Stimulated activated naive CD8-positive, alpha-beta T cell treated with anti-CD3 and anti-CD28 coated beads, Interleukin-15, Interleukin-2, amounts not matched to agents 100 ng/mL and 50 ng/mL, for 24 hours (primary cell): ENCODE data around the gene GEMIN8.
A peak's percentile ranks its signal among the peaks of the same experiment; 100 is the strongest.

Experiments
- H3K27ac Mint-ChIP-seq: one replicate; pipeline ENCODE4 v1.8.0; 2021; ENCODE audit warnings: mild to moderate bottlenecking, mixed read lengths
- H3K27me3 Mint-ChIP-seq: one replicate; pipeline ENCODE4 v1.8.0; 2021; ENCODE audit warnings: mixed read lengths
- H3K36me3 Mint-ChIP-seq: one replicate; pipeline ENCODE4 v1.8.0; 2021; ENCODE audit warnings: low read depth, mixed read lengths
- H3K4me1 Mint-ChIP-seq: one replicate; pipeline ENCODE4 v1.8.0; 2021; ENCODE audit warnings: low read depth, mixed read lengths
- H3K4me3 Mint-ChIP-seq: one replicate; pipeline ENCODE4 v1.8.0; 2021; ENCODE audit warnings: mild to moderate bottlenecking, mixed read lengths
- H3K9me3 Mint-ChIP-seq: one replicate; pipeline ENCODE4 v1.8.0; 2021; ENCODE audit warnings: mixed read lengths

GEMIN8 gene

GRCh38 chrX:14029425-14030173 is at the start of gene GEMIN8:
GEMIN8 (minus strand) TSS chrX:14029892; CDS start chrX:14021478, 8,414 bp downstream.
- H3K27ac Mint-ChIP-seq: peak within 1 kb of the TSS; percentile 98
- H3K27me3 Mint-ChIP-seq: no peaks in the 10 kb centered on the region
- H3K36me3 Mint-ChIP-seq: peaks cover 8% of the 10 kb centered on the region
- H3K4me1 Mint-ChIP-seq: peaks cover 30% of the 10 kb centered on the region
- no peaks in the 10 kb centered on the region for H3K9me3 Mint-ChIP-seq
- H3K4me3 Mint-ChIP-seq: peak within 1 kb of the TSS; percentile 93

- no peak overlapping the region for H3K4me3 Mint-ChIP-seq
- no peaks in the 10 kb centered on the region for H3K27me3 Mint-ChIP-seq
- H3K36me3 Mint-ChIP-seq: no peaks in the 10 kb centered on the region
- H3K4me1 Mint-ChIP-seq: no peaks in the 10 kb centered on the region
- no peak overlapping the region for H3K27ac Mint-ChIP-seq
- no peaks in the 10 kb centered on the region for H3K9me3 Mint-ChIP-seq
These were observed 46.9 kb upstream of the GEMIN8 start for GRCh38 chrX:14076639-14077038.

- no peaks in the 10 kb centered on the region for H3K36me3 Mint-ChIP-seq
- H3K4me1 Mint-ChIP-seq: no peaks in the 10 kb centered on the region
- H3K4me3 Mint-ChIP-seq: no peak overlapping the region
- H3K27ac Mint-ChIP-seq: no peak overlapping the region
- H3K27me3 Mint-ChIP-seq: no peaks in the 10 kb centered on the region
- no peaks in the 10 kb centered on the region for H3K9me3 Mint-ChIP-seq
These were observed 43.9 kb upstream of the GEMIN8 start for GRCh38 chrX:14073556-14073955.

- H3K27me3 Mint-ChIP-seq: no peaks in the 10 kb centered on the region
- no peak overlapping the region for H3K4me3 Mint-ChIP-seq
- no peaks in the 10 kb centered on the region for H3K9me3 Mint-ChIP-seq
These were observed 43.4 kb upstream of the GEMIN8 start for GRCh38 chrX:14073071-14073470.

GRCh38 chrX:14065800-14066199 is 36.1 kb upstream of the GEMIN8 start:
- H3K4me1 Mint-ChIP-seq: no peaks in the 10 kb centered on the region
- H3K27me3 Mint-ChIP-seq: no peaks in the 10 kb centered on the region
- H3K9me3 Mint-ChIP-seq: no peaks in the 10 kb centered on the region
- H3K36me3 Mint-ChIP-seq: no peaks in the 10 kb centered on the region
- H3K4me3 Mint-ChIP-seq: no peak overlapping the region
- no peak overlapping the region for H3K27ac Mint-ChIP-seq

More at GRCh38 chrX:14073071-14073470, 43.4 kb upstream of the GEMIN8 start:
- H3K36me3 Mint-ChIP-seq: no peaks in the 10 kb centered on the region
- H3K27ac Mint-ChIP-seq: no peak overlapping the region
- no peaks in the 10 kb centered on the region for H3K4me1 Mint-ChIP-seq

GRCh38 chrX:14064626-14065432 is 35.1 kb upstream of the GEMIN8 start:
- Mint-ChIP-seq H3K36me3 (no peaks in the 10 kb centered on the region), H3K9me3 (no peaks in the 10 kb centered on the region), H3K27me3 (no peaks in the 10 kb centered on the region), H3K4me3 (no peak overlapping the region), H3K4me1 (no peaks in the 10 kb centered on the region), H3K27ac (no peak overlapping the region)

GRCh38 chrX:14062524-14062923 is 32.8 kb upstream of the GEMIN8 start:
- Mint-ChIP-seq H3K27ac (no peak overlapping the region), H3K9me3 (no peaks in the 10 kb centered on the region), H3K36me3 (no peaks in the 10 kb centered on the region), H3K4me1 (no peaks in the 10 kb centered on the region), H3K4me3 (no peak overlapping the region), H3K27me3 (no peaks in the 10 kb centered on the region)

GRCh38 chrX:14056206-14056605 is 26.5 kb upstream of the GEMIN8 start:
- H3K36me3 Mint-ChIP-seq: no peaks in the 10 kb centered on the region
- H3K27ac Mint-ChIP-seq: no peak overlapping the region
- peaks cover 22% of the 10 kb centered on the region for H3K27me3 Mint-ChIP-seq
- no peaks in the 10 kb centered on the region for H3K9me3 Mint-ChIP-seq
- H3K4me1 Mint-ChIP-seq: no peaks in the 10 kb centered on the region
- H3K4me3 Mint-ChIP-seq: no peak overlapping the region

- Mint-ChIP-seq H3K27ac (no peak overlapping the region), H3K27me3 (peaks cover 14% of the 10 kb centered on the region), H3K36me3 (no peaks in the 10 kb centered on the region), H3K4me1 (no peaks in the 10 kb centered on the region), H3K9me3 (no peaks in the 10 kb centered on the region), H3K4me3 (no peak overlapping the region)
These were observed 21.7 kb upstream of the GEMIN8 start for GRCh38 chrX:14051416-14051815.

- Mint-ChIP-seq H3K4me3 (no peak overlapping the region), H3K9me3 (no peaks in the 10 kb centered on the region), H3K27ac (no peak overlapping the region)
These were observed 21.0 kb upstream of the GEMIN8 start for GRCh38 chrX:14050709-14051108.

GRCh38 chrX:14043209-14043608 is 13.5 kb upstream of the GEMIN8 start:
- H3K4me1 Mint-ChIP-seq: no peaks in the 10 kb centered on the region
- no peaks in the 10 kb centered on the region for H3K36me3 Mint-ChIP-seq
- H3K9me3 Mint-ChIP-seq: no peaks in the 10 kb centered on the region
- no peak overlapping the region for H3K4me3 Mint-ChIP-seq
- H3K27me3 Mint-ChIP-seq: no peaks in the 10 kb centered on the region
- no peak overlapping the region for H3K27ac Mint-ChIP-seq

More at GRCh38 chrX:14050709-14051108, 21.0 kb upstream of the GEMIN8 start:
- H3K4me1 Mint-ChIP-seq: no peaks in the 10 kb centered on the region
- peaks cover 7% of the 10 kb centered on the region for H3K27me3 Mint-ChIP-seq
- no peaks in the 10 kb centered on the region for H3K36me3 Mint-ChIP-seq

GRCh38 chrX:14039344-14039743 is 9.7 kb upstream of the GEMIN8 start:
- no peaks in the 10 kb centered on the region for H3K4me1 Mint-ChIP-seq
- H3K27me3 Mint-ChIP-seq: no peaks in the 10 kb centered on the region
- H3K27ac Mint-ChIP-seq: no peak overlapping the region
- no peaks in the 10 kb centered on the region for H3K9me3 Mint-ChIP-seq
- H3K4me3 Mint-ChIP-seq: no peak overlapping the region
- H3K36me3 Mint-ChIP-seq: no peaks in the 10 kb centered on the region

GRCh38 chrX:14038375-14039085 is 8.8 kb upstream of the GEMIN8 start:
- no peaks in the 10 kb centered on the region for H3K27me3 Mint-ChIP-seq
- no peaks in the 10 kb centered on the region for H3K9me3 Mint-ChIP-seq
- no peak overlapping the region for H3K4me3 Mint-ChIP-seq
- H3K36me3 Mint-ChIP-seq: no peaks in the 10 kb centered on the region
- H3K27ac Mint-ChIP-seq: no peak overlapping the region
- no peaks in the 10 kb centered on the region for H3K4me1 Mint-ChIP-seq

- Mint-ChIP-seq H3K4me3 (no peak overlapping the region), H3K27ac (no peak overlapping the region)
These were observed 2.7 kb upstream of the GEMIN8 start for GRCh38 chrX:14032406-14032805.

GRCh38 chrX:14030174-14030530 is 460 bp upstream of the GEMIN8 start:
- H3K4me1 Mint-ChIP-seq: peaks cover 30% of the 10 kb centered on the region
- no peaks in the 10 kb centered on the region for H3K27me3 Mint-ChIP-seq
- H3K27ac Mint-ChIP-seq: peak overlapping the region; percentile 98
- H3K4me3 Mint-ChIP-seq: peak overlapping the region; percentile 93
- peaks cover 8% of the 10 kb centered on the region for H3K36me3 Mint-ChIP-seq
- no peaks in the 10 kb centered on the region for H3K9me3 Mint-ChIP-seq

More at GRCh38 chrX:14032406-14032805, 2.7 kb upstream of the GEMIN8 start:
- H3K4me1 Mint-ChIP-seq: peaks cover 21% of the 10 kb centered on the region
- no peaks in the 10 kb centered on the region for H3K27me3 Mint-ChIP-seq
- no peaks in the 10 kb centered on the region for H3K36me3 Mint-ChIP-seq
- no peaks in the 10 kb centered on the region for H3K9me3 Mint-ChIP-seq
